NCI-H345 treated with DMSO at 0.1 percent for 48 hours (cell line): ENCODE measurements around the gene SPATA31A6.
"Not testable (repeated sequence)": the region's sequence is repeated elsewhere in the genome, so short reads cannot be mapped to it uniquely, and the experiment has no call there.

Source experiments
- DNase-seq: peaks from one replicate; lab custom pipeline; 2025; ENCODE audit not compliant: unreplicated experiment; lab: John Stamatoyannopoulos, UW

SPATA31A6 gene

DNA sequence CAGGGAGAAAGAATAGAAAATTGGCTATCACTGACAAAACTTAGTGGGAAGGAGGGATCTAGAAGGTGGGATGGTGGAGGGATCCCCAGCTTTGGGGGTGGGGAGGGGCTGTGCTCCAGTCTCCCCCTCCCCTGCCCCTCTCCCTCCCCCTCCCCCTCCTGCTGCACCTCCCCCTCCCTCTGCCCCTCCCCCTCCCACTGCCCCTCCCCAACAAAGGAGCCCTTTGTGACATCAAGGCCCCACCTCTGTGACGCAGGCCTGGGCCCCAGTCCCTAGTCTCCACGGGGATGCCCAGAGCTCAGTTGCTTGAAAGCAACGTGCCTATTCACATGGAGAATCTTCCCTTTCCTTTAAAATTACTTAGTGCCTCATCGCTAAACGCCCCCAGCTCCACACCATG, at the start of gene SPATA31A6:
Gene SPATA31A6, plus strand, starts transcription at position 301 of the 400 bp plus-strand sequence. Its CDS starts 29 bp downstream, at position 330.
- DNase-seq: not testable (repeated sequence)

DNA sequence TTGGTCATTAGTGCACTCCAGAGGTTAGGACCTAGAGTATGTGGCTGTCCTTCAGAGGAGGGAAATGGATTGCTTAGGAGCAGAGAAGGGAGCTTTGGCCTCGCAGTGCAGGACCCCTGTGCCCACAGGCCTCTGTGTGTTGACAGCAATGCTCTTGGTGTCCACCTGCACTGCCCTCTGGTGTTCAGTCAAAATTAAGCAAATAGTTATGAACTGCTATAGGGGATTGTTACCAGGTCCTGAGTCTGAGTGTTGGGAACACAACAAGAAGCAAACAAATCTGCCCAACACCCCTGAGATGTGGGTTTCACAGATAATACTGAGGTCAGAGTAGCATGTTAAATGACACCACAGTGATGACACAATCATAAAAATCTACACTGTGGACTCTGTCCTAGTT, 23.2 kb upstream of the SPATA31A6 start:
- DNase-seq: not testable (repeated sequence)

DNA sequence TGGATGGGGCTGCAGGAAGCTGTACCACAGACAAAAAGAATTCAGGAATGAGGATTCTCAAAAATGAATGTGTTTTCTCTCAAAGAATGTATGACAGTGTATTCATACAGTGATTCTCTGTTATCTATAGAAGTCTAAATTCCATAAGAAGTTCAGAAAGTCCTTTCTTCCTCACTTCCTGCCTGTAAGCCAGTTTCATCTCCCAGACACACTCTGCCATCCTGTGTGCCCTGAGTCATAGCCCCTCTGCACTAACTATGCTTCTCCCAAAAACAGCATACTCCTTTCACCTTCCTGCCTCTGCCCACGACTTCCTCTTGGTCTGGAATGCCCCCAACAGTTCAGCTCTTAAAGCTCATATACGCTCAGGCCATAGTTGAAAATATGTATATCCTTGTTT, 36.4 kb downstream of the SPATA31A6 start:
- not testable (repeated sequence) for DNase-seq

DNA sequence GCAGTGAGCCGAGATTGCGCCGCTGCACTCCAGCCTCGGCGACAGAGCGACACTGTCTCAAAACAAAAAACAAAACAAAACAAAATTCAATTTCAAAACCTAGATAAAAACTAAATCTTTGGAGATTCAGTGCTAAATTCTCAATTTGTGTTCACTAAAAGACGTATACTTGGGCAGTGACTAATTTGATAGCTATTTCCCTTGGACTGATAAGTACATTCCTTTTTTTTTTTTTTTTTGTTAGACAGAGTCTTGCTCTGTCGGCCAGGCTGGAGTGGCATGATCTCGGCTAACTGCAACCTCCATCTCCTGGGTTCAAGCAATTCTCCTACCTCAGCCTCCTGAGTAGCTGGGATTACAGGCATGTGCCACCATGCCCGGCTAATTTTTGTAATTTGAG, 39.8 kb downstream of the SPATA31A6 start:
- DNase-seq: not testable (repeated sequence)

DNA sequence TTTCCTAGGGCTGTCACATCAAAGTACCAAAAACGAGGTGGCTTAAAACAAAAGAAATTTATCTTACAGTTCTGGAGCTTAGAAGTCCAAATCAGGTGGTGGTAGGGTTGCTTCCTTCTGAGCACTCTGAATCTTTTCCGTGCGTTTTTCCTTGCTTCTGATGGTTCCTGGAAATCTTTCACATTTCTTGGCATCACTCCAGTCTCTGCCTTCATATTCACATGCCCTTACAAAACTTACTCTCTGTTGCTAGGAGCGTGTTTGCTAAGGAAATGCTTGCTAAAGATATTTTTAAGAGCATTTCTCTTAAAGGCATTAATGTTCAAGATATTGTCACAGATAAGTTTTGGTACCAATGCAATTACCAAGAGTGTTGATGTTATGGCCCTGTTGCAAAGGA, 49.6 kb downstream of the SPATA31A6 start:
- DNase-seq: not testable (repeated sequence)

DNA sequence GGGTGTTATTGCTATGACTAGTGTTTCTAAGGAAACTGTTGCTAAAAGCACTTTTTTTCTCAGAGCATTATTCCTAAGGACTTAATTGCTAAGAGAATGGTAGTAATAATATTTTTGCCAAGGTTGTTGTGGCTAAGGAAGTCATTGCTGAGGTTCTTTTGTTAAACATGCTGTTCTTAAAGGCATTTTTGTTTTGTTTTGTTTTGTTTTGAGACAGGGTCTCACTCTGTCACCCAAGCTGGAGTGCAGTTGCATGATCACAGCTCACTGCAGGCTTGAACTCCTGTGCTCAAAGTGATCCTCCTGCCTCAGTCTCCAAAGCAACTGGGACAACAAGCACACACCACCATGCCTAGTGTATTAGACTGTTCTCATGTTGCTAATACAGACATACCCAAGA, 51.2 kb downstream of the SPATA31A6 start:
- DNase-seq: not testable (repeated sequence)

DNA sequence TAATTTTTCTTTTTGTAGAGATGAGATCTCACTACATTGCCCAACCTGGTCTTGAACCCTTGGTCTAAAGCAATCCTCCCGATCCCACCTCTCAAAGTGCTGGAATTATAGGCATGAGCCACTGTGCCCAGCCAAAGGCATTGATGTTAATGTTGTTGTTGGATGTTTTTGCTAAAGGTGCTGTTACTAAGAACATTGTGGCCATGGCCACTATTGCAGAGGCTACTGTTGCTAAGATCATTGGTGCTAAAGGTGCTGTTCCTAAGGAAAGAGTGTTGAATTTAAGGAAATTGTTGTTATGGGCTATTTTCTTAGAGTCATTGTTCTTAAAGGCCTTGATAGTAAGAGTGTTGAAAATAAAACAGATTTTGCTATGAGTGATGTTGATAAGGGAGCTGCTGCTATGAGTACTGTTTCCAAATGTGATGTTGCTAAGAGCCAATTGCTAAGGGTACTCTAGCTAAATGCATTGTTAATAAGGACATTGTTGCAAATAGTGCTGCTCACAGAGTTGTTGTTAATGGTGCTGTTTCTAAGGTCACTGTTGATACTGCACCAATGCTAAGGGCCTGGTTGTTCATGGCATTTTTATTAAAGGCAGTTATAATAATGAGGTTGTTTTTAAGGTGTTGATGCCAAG, 52.0 kb downstream of the SPATA31A6 start:
- DNase-seq: not testable (repeated sequence)

DNA sequence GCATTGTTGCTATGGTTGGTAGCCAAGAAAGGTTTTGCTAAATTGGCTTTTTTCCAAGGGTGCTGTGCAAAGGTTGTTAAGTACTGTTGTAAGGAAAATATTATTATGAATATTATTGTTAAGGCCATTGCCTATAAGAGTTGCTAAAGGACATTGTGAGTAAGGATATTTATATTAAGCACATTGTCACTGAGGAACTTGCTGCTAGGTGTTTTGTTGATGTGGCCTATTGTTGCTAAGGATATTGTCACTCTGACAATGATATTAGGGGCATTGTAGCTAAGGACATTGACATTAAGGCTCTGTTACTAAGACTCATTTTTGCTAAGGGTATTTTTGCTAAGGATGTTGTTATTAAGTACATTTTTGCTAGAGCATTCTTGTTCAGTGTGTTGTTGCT, 52.6 kb downstream of the SPATA31A6 start:
- not testable (repeated sequence) for DNase-seq

DNA sequence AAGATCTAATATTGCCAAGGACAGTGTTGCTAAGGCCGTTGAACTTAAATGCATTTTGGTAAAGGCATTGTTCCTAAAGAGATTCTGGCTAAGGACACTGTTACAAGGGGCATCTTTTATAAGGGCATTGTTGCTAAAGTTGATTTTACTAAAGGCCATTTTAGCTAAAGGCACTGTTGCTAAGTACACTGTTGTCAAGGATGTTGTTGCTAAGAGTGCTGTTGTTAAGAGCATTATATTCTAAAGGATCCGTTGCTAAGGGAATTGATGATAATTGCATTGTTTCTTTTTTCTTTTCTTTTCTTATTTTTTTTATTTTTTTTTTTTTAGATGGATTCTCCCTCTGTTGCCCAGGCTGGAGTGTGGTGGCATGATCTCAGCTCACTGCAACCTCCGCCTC, 53.9 kb downstream of the SPATA31A6 start:
- DNase-seq: not testable (repeated sequence)

DNA sequence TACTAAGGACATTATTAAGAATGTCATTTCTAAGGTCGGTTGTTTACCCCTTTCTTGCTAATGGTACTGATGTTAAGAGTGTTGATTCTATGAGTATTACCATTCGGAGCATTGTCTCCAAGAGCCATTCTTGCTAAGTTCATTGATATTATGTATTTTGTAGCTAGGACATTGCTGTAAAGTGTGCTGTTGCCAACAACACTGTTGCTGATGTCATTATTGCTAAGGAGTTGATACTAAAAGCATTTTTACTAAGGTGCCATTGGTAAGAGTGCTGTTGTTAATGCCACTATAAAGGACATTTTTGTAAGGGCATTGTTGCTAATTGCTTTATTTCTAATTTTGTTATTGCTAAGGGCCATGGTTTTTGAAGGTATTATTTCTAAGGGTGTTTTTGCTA, 55.4 kb downstream of the SPATA31A6 start:
- DNase-seq: not testable (repeated sequence)
